DND-41 (cell line): Measurements from ENCODE around the gene NXPH1.

Source experiments
- ATAC-seq: fragments of 200-7000 bp; cut with Tn5 transposase; 3 replicates; pipeline ENCODE4 v1.9.1; 2021; ENCODE audit warnings: low read depth; ENCODE audit not compliant: insufficient read depth
- DNase-seq: peaks from one replicate; pipeline ENCODE4 v3.0.0-alpha.2; 2020
- H2AFZ ChIP-seq: 2 replicates; pipeline ENCODE4 v1.6.0; 2012; ENCODE audit warnings: low read depth, low read length
- H3K27ac ChIP-seq: 2 replicates; pipeline ENCODE4 v1.5.1; 2012; ENCODE audit warnings: low read length, inconsistent platforms
- H3K27me3 ChIP-seq: fragments of 200-600 bp; sonication (generic); 2 replicates; pipeline ENCODE4 v1.6.0; 2012; ENCODE audit warnings: low read length, mild to moderate bottlenecking, inconsistent platforms; ENCODE audit not compliant: insufficient read depth, poor library complexity
- H3K36me3 ChIP-seq: 2 replicates; pipeline ENCODE4 v1.5.1; 2012; ENCODE audit warnings: low read length, inconsistent platforms; ENCODE audit not compliant: insufficient read depth
- H3K4me1 ChIP-seq: 2 replicates; pipeline ENCODE4 v1.5.1; 2012; ENCODE audit warnings: mild to moderate bottlenecking, low read length; ENCODE audit not compliant: insufficient read depth
- H3K4me2 ChIP-seq: 2 replicates; pipeline ENCODE4 v1.6.0; 2012; ENCODE audit warnings: mild to moderate bottlenecking, moderate library complexity, low read length, inconsistent platforms; ENCODE audit not compliant: insufficient read depth
- H3K4me3 ChIP-seq, 2 experiments: fragments of 200-600 bp in 1 of 2; shearing (Covaris generic) in 1 of 2; 2 replicates each; pipeline ENCODE4 v1.5.1; 2012 to 2016; ENCODE audit warnings: inconsistent platforms in 2 of 2, low read length in 2 of 2, mild to moderate bottlenecking in 2 of 2, low read depth in 1 of 2, moderate library complexity in 1 of 2
- H3K79me2 ChIP-seq: 2 replicates; pipeline ENCODE4 v1.6.0; 2012; ENCODE audit warnings: low read length, inconsistent platforms; ENCODE audit not compliant: insufficient read depth
- H3K9ac ChIP-seq: 2 replicates; pipeline ENCODE4 v1.6.0; 2012; ENCODE audit warnings: low read depth, mild to moderate bottlenecking, inconsistent platforms, low read length, moderate library complexity
- H3K9me3 ChIP-seq: 2 replicates; pipeline ENCODE4 v1.5.1; 2012; ENCODE audit warnings: low read length, moderate library complexity, mild to moderate bottlenecking, inconsistent platforms; ENCODE audit not compliant: insufficient read depth, severe bottlenecking
- H4K20me1 ChIP-seq: 2 replicates; pipeline ENCODE4 v1.6.0; 2012; ENCODE audit warnings: low read length; ENCODE audit not compliant: insufficient read depth
- EZH2 ChIP-seq: IDR thresholded peaks from 3 replicates; pipeline ENCODE4 v1.6.1; 2012; ENCODE audit warnings: borderline replicate concordance, low read depth, mild to moderate bottlenecking, moderate library complexity, low read length, inconsistent platforms; ENCODE audit not compliant: severe bottlenecking
- TF ChIP-seq, protein P1 (sequence below): IDR thresholded peaks from 2 replicates; pipeline ENCODE4 v1.5.1; 2012; ENCODE audit warnings: borderline replicate concordance, low read length, moderate library complexity, mild to moderate bottlenecking; ENCODE audit not compliant: poor library complexity, severe bottlenecking; ENCODE audit errors: extremely low read depth

The NXPH1 gene

DNA sequence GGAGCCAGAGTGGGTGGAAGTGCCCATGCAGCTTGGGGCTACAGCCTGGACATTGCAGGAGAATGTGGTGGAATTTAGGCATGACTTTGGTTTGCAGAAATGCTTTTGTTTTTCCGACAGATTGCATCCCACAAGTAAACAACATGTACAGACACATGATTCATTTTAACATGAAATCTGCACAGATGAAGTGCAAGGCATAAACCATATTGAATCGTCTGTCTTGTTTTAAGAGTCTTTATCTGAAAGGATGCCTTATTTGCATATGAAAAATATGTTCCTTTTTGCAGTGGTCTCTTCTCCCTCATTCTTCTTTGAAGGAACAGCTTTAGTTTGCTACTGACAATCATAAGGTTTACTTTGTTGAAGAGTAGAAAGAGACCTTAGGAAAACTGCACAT is 94.9 kb downstream of the NXPH1 start:
- Histone ChIP-seq H3K4me3 (no peak overlapping the region), H3K36me3 (no peaks in the 10 kb centered on the region), H2AFZ (no peak overlapping the region), H4K20me1 (no peaks in the 10 kb centered on the region), H3K9me3 (peaks cover 2% of the 10 kb centered on the region), H3K79me2 (no peaks in the 10 kb centered on the region), H3K27ac (no peak overlapping the region), H3K4me1 (no peaks in the 10 kb centered on the region), H3K9ac (no peak overlapping the region), H3K27me3 (no peaks in the 10 kb centered on the region), H3K4me2 (no peak overlapping the region)
- DNase-seq (no peak), ATAC-seq (no peak)
- TF ChIP-seq EZH2 = no peak
- TF ChIP-seq, protein P1, sequence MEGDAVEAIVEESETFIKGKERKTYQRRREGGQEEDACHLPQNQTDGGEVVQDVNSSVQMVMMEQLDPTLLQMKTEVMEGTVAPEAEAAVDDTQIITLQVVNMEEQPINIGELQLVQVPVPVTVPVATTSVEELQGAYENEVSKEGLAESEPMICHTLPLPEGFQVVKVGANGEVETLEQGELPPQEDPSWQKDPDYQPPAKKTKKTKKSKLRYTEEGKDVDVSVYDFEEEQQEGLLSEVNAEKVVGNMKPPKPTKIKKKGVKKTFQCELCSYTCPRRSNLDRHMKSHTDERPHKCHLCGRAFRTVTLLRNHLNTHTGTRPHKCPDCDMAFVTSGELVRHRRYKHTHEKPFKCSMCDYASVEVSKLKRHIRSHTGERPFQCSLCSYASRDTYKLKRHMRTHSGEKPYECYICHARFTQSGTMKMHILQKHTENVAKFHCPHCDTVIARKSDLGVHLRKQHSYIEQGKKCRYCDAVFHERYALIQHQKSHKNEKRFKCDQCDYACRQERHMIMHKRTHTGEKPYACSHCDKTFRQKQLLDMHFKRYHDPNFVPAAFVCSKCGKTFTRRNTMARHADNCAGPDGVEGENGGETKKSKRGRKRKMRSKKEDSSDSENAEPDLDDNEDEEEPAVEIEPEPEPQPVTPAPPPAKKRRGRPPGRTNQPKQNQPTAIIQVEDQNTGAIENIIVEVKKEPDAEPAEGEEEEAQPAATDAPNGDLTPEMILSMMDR = no peak

DNA sequence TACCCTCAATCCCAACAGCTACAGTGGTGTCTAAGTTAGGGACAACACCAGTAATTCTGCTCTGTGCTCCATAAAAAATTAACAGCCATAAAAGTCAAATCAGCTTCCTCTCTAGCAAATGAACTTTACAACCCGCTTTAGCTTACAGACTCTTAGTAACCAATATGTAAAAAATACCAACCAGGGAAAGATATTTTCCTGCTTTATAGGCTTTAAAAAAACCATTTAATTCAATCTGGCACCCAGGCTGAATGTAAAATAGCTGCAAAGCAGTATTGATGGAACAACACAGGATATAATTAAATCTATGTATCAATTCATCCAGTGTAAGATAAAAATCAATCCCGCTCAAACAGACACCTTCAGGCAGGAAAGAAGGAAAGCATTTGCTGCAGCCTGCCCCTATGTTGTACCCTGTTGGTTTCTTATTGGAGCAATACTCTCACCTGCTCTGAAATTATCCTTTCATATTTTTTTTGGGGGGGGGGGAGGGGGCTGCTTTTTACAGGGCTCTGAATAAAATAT is 98.6 kb downstream of the NXPH1 start:
- Histone ChIP-seq H3K4me2 (no peak overlapping the region), H3K9me3 (no peaks in the 10 kb centered on the region), H3K9ac (no peak overlapping the region), H3K4me1 (no peaks in the 10 kb centered on the region), H2AFZ (no peak overlapping the region), H3K27me3 (no peaks in the 10 kb centered on the region), H4K20me1 (no peaks in the 10 kb centered on the region), H3K79me2 (no peaks in the 10 kb centered on the region), H3K4me3 (no peak overlapping the region), H3K36me3 (no peaks in the 10 kb centered on the region), H3K27ac (no peak overlapping the region)
- TF ChIP-seq, protein P1 = no peak
- no peak for TF ChIP-seq EZH2
- no peak for DNase-seq
- ATAC-seq = no peak

DNA sequence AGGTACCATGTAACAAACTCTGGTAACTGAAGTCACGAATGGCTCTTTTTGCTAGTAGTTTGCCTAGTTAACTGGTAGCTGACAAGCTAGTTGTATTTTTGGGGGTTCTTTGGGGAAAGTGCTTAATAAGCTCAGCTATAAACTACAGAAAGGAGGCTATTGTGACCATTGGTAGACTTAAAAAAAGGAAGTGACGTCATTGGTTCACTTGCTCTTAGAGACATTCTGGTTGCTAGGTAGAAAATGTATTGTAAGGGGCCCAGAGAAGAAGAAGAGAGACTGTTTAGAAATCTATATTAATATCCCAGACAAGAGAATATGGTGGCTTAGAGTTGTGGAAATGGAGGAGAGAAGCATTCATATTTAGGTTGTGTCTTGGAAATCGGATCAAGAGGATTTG is 103.0 kb downstream of the NXPH1 start:
- H3K79me2 ChIP-seq = no peaks in the 10 kb centered on the region
- no peak for DNase-seq
- H3K27me3 ChIP-seq = no peaks in the 10 kb centered on the region
- H3K4me2 ChIP-seq = no peak overlapping the region
- no peak for ATAC-seq
- TF ChIP-seq, protein P1 = no peak
- H3K36me3 ChIP-seq = no peaks in the 10 kb centered on the region
- H3K27ac ChIP-seq = no peak overlapping the region
- H3K4me1 ChIP-seq = no peaks in the 10 kb centered on the region
- no peak overlapping the region for H2AFZ ChIP-seq
- H3K9ac ChIP-seq = no peak overlapping the region
- H3K4me3 ChIP-seq = no peak overlapping the region
- H3K9me3 ChIP-seq = no peaks in the 10 kb centered on the region
- H4K20me1 ChIP-seq = no peaks in the 10 kb centered on the region

DNA sequence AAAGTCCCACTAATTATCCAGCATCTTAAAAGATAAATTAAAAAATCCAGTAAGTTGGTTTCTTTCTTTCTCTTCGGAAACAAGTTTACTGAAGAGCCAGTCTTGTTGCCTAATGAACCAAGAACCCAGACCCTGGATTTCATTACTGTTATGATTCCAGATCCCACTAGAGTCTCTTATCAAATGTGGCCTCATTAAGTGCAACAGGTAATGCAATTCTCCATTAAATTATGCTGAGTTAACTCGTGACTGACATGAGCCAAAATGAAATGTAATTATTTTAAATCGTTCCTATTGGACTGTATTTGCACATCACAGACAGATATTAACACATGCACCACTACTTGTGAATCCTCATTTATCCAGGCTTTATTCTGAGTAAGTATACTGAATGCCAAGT is 115.6 kb downstream of the NXPH1 start:
- ATAC-seq (no peak), DNase-seq (no peak)
- Histone ChIP-seq H3K27me3 (no peaks in the 10 kb centered on the region), H3K4me2 (no peak overlapping the region), H4K20me1 (no peaks in the 10 kb centered on the region), H3K4me3 (no peak overlapping the region), H3K9ac (no peak overlapping the region), H3K4me1 (no peaks in the 10 kb centered on the region; the same call in 1 of the 2 replicates), H2AFZ (no peak overlapping the region), H3K79me2 (no peaks in the 10 kb centered on the region), H3K36me3 (no peaks in the 10 kb centered on the region), H3K27ac (no peak overlapping the region), H3K9me3 (no peaks in the 10 kb centered on the region)
- TF ChIP-seq, protein P1 = no peak
- no peak for TF ChIP-seq EZH2
